ENCODE measurements around the gene FAM107A. TPM values are rescaled to one million over a fixed set of nuclear protein-coding genes. Genes with fewer than 3 reads are reported as not detected.

FAM107A gene
- total and polyA plus RNA-seq, 9 donors = 0.53 to 1.9 (median 1.2) TPM

DNA sequence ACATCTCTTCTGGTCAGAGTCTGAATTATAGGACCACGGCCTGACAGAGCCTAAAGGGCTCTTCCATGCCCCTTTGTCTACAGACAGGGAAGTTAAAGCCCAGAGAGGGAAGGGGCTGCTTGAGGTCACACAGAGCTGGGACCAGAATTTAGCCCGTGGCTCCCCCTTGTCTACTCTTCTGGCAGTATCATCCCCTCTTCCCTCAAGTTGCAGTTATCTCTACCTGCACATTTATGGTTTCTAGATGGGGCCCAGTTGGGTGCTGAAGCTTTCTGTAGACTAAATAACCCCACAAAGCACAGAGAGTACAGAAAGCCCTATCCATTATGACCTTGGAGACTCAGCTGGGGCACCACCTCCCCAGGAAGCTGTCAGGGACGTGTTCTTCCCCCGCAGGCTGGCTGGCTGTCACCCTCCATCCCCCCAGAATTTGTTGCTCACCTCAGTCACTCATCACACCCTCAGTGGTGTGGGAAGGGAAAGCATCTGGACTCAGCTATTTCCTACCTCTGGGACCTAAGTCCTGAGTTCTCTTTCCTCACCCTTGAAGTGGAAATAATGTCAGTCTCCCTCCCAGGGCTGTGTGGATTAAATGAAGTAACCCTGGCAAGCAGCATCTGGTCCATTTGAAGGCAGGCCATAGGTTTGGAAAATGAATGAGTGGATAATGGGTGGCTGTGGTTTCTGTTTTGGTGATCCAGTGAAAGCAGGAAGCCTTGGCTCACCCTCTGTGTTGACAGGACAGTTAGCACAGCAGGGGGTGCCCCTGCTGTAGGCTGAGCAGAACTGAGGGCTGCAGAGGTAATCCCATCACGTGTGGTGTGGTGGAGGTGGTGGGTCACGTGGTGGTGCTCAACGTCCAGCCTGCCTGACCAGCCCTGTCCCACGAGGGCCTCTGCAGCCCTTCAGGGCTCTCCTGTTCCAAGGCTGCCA, 56.5 kb downstream of the FAM107A start:
- 38% methylated on average over 3 of the region's 8 CpGs for WGBS (ENCODE audit: insufficient coverage)
- Histone ChIP-seq H3K4me1 (ENCODE audit: control insufficient read depth, insufficient read depth, low read length) (no peaks in the 10 kb centered on the region), H3K4me3 (ENCODE audit: low read length) (no peak overlapping the region), H3K36me3 (ENCODE audit: control insufficient read depth, insufficient read depth, low read length) (peaks cover 46% of the 10 kb centered on the region), H3K27me3 (ENCODE audit: control insufficient read depth, insufficient read depth, low read length) (no peaks in the 10 kb centered on the region), H3K27ac (ENCODE audit: low read length) (no peak overlapping the region), H3K9me3 (replicated peaks; ENCODE audit: control insufficient read depth, low read depth, low read length) (no peaks in the 10 kb centered on the region)
- DNase-seq = no peak

DNA sequence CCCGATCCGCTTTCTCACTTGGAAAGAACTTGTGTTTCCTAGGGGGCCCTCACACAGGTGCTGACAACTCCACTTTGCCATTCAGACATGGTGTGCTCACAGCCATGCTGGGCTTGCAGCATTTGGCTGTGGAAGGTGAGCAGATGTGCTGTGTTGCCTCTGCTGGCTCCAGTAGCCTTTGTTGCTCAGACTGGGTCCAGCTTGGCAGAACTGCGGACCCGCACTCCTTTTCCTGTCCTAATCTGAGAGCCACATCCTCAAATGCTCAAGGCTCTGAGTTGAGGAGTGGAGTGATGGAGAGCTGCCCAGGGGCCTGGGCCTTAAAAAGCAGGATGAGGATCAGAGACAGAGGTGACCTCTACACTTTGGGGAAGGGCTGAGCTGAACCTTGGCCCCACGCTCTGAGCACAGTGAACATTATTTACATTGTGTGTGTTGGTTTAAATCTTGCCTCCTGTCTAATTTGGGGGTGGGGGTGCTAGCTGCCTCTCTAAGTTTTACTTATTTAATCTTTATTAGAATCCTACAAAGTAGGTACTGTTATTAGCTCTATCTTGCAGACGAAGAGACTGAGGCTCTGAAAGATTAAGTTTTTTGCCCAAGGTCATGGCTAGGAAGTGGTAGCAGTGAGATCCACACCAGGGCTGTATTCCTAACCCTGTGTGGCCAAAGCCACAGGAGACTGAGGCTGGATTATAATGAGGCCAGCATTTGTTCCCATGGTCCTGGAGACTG, 57.4 kb downstream of the FAM107A start:
- H3K27me3 ChIP-seq (ENCODE audit: control insufficient read depth, insufficient read depth, low read length) = no peaks in the 10 kb centered on the region
- H3K36me3 ChIP-seq (ENCODE audit: control insufficient read depth, insufficient read depth, low read length) = peaks cover 45% of the 10 kb centered on the region
- no peak for DNase-seq
- H3K9me3 ChIP-seq (replicated peaks; ENCODE audit: control insufficient read depth, low read depth, low read length) = no peaks in the 10 kb centered on the region
- H3K27ac ChIP-seq (ENCODE audit: low read length) = no peak overlapping the region
- H3K4me3 ChIP-seq (ENCODE audit: low read length) = no peak overlapping the region
- 78% methylated on average over 4 of the region's 6 CpGs for WGBS (ENCODE audit: insufficient coverage)
- no peaks in the 10 kb centered on the region for H3K4me1 ChIP-seq (ENCODE audit: control insufficient read depth, insufficient read depth, low read length)

GRCh38 chr3:58518291-58518789, 58.9 kb downstream of the FAM107A start:
- no peaks in the 10 kb centered on the region for H3K27me3 ChIP-seq (ENCODE audit: control insufficient read depth, insufficient read depth, low read length)
- H3K9me3 ChIP-seq (replicated peaks; ENCODE audit: control insufficient read depth, low read depth, low read length) = no peaks in the 10 kb centered on the region
- H3K4me1 ChIP-seq (ENCODE audit: control insufficient read depth, insufficient read depth, low read length) = no peaks in the 10 kb centered on the region
- no CpG with 5 or more reads among the region's 3 CpGs for WGBS (ENCODE audit: insufficient coverage)
- no peak overlapping the region for H3K27ac ChIP-seq (ENCODE audit: low read length)
- peaks cover 43% of the 10 kb centered on the region for H3K36me3 ChIP-seq (ENCODE audit: control insufficient read depth, insufficient read depth, low read length)
- no peak for DNase-seq
- H3K4me3 ChIP-seq (ENCODE audit: low read length) = no peak overlapping the region

GRCh38 chr3:58514405-58514804, 62.8 kb downstream of the FAM107A start:
- WGBS (ENCODE audit: insufficient coverage) = 70% methylated on average over 2 of the region's 3 CpGs
- H3K36me3 ChIP-seq (ENCODE audit: control insufficient read depth, insufficient read depth, low read length) = peaks cover 41% of the 10 kb centered on the region
- H3K27ac ChIP-seq (ENCODE audit: low read length) = no peak overlapping the region
- no peaks in the 10 kb centered on the region for H3K4me1 ChIP-seq (ENCODE audit: control insufficient read depth, insufficient read depth, low read length)
- H3K9me3 ChIP-seq (replicated peaks; ENCODE audit: control insufficient read depth, low read depth, low read length) = no peaks in the 10 kb centered on the region
- DNase-seq = no peak
- H3K27me3 ChIP-seq (ENCODE audit: control insufficient read depth, insufficient read depth, low read length) = no peaks in the 10 kb centered on the region
- H3K4me3 ChIP-seq (ENCODE audit: low read length) = no peak overlapping the region

Other genes starting within 250 kb of the FAM107A start
- 17.7 TPM for gene PXK, start 244.5 kb downstream of the FAM107A start, total RNA-seq
- 10 to 100 TPM; 15.9 to 19.9 (median 17.3) TPM for gene PXK, start 244.5 kb downstream of the FAM107A start, polyA plus RNA-seq (ENCODE audit: insufficient read depth in 1 of 8, insufficient read length in 8 of 8, low replicate concordance in 1 of 8)
- 78.8 TPM for gene PDHB, start 143.6 kb downstream of the FAM107A start, total RNA-seq
- 10 to 100 TPM; 78.3 to 88.2 (median 82.6) TPM for gene PDHB, start 143.6 kb downstream of the FAM107A start, polyA plus RNA-seq (ENCODE audit: insufficient read depth in 1 of 8, insufficient read length in 8 of 8, low replicate concordance in 1 of 8)
- 10.3 TPM for gene KCTD6, start 85.3 kb downstream of the FAM107A start, total RNA-seq
- 10 to 100 TPM; 11.3 to 15.7 (median 12.4) TPM for gene KCTD6, start 85.3 kb downstream of the FAM107A start, polyA plus RNA-seq (ENCODE audit: insufficient read depth in 1 of 8, insufficient read length in 8 of 8, low replicate concordance in 1 of 8)
- 21.9 TPM for gene ACOX2, start 40.2 kb downstream of the FAM107A start, total RNA-seq
- 10 to 100 TPM; 22.8 to 29.1 (median 24.0) TPM for gene ACOX2, start 40.2 kb downstream of the FAM107A start, polyA plus RNA-seq (ENCODE audit: insufficient read depth in 1 of 8, insufficient read length in 8 of 8, low replicate concordance in 1 of 8)
- 0.09 TPM for gene FAM3D, start 89.4 kb upstream of the FAM107A start, total RNA-seq
- gene FAM3D, start 89.4 kb upstream of the FAM107A start, polyA plus RNA-seq (ENCODE audit: insufficient read depth in 1 of 8, insufficient read length in 8 of 8, low replicate concordance in 1 of 8) = 1 to 10 TPM in 1 of 8 donors, under 1 TPM in 2, not detected in 5; 0.07 to 1.2 (median 0.69) TPM